Measurements from ENCODE around the gene MOV10.

The MOV10 gene

DNA sequence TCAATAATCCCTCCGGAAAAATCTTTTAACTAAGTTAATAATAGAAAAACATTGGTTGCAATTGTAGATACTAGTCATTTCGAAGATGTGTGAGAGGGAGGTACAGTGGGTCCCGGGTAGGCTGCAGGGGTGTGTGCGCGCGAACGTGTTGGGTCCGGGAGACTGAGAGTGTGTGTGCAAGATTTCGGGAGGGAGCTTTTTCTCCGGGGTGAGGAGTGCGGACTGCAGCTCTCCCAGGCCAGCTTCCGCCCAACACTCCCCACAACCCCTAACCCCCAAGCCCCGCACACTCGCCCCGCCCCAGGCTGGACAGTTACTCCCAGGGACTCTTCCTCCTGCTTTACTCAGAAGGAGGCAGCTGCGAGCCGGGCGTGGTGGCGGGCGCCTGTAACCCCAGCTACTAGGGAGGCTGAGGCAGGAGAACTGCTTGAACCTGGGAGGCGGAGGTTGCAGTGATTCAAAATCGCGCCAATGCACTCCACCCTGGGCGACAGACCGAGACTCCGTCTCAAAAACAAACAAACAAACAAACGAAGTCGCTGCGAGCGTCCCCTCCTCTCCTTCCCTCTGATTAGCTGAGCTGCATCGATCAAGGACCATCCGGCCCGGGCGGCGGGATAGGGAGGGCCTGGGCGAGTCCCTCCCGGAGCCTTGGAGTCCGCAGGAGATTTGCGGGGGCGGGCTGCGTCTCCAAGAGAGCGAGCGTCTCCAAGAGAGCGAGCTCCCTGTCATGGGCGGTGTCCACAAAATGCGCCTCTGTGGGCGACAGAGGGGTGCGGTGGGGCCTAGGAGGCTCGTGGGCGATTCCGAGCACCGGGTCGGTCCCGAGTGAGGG is 68.9 kb downstream of the MOV10 start:
- no peak for DNase-seq

DNA sequence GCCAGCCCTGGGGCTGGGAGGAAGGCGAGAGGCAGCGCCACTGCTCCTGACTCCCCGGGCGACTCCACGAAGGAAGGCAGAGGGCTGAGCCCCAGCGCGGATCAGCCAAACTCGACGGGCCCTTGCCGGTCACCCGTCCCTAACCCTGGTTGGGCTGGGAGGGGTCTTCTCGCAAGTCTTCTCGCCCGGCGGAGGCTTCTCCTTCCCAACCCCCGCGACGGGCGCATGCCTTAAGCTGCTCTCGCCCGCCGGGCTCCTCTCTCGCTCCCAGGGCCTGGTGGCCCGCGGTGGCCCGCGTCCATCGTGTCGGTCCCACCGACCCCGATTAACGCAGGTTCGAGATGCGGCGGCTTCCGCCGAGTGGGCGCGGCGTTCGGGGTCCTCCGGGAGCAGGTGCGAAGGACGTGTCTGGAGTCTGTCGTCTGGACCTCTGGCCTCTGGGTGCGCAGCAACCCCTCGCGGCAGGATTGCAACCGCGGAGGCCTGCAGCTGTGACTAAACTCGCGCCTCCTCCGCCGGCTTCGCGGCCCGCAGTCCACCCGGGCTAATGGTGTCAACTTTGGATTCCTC is 69.6 kb downstream of the MOV10 start:
- DNase-seq, result peak; percentile 5

DNA sequence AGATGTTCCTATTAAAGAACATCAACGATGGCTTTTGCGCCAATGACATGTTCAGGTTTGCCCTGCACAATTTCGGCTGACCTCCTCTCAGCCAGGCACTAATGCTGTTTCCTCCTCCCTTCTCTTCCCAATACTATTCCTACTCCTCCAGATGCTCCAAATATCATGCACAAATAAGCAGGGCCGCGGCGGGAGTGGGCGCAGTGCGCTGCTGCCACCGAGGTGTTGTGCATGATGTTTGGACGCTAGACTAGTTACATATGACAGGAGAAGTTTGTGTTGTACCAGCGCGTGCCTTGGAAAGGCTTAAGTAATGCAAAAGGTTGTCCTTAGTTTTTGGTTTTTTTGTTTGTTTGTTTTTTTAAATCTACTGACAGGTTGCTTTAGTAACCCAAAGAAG is 73.9 kb downstream of the MOV10 start:
- DNase-seq, result no peak

All from NCI-H1092 treated with DMSO at 0.1 percent for 48 hours (cell line).